Measurements from ENCODE around the gene NADK2. TPM values are rescaled to one million over a fixed set of nuclear protein-coding genes. Genes with fewer than 3 reads are reported as not detected.

The NADK2 gene
- total and polyA plus RNA-seq, 9 of the 15 experiments (the other 6 are each of a cell fraction or from before 2014, with no cell fraction given), result 10.6 to 41.0 (median 24.0) TPM

GRCh38 chr5:36281626-36282025 is 39.9 kb upstream of the NADK2 start (continued):
- TF ChIP-seq ARID4B (CRISPR knock-in tag; IDR thresholded peaks at IDR 0.05) (no peak), FOXA3 (CRISPR knock-in tag; conservative IDR thresholded peaks at IDR 0.05 in 1 of 2, IDR thresholded peaks at IDR 0.05 in 1 of 2) (no peak), NFE2 (IDR thresholded peaks at IDR 0.05; ENCODE audit: low read depth) (no peak), FOXO4 (CRISPR knock-in tag; IDR thresholded peaks at IDR 0.05) (no peak), U2AF1 (optimal IDR thresholded peaks at IDR 0.05; ENCODE audit: low read depth, low read length) (no peak), MAFK (IDR thresholded peaks at IDR 0.05; ENCODE audit: low read length) (no peak)

Data from K562 (cell line).